ENCODE measurements around the gene AKAP5. TPM values are rescaled to one million over a fixed set of nuclear protein-coding genes. Genes with fewer than 3 reads are reported as not detected.

The AKAP5 gene
- total RNA-seq, 1 donor from 2014 or later, result 2.9 TPM

- H3K4me1 ChIP-seq (ENCODE audit: insufficient read depth, low read length), result peaks cover 22% of the 10 kb centered on the region
- H3K9ac ChIP-seq (ENCODE audit: low read length), result no peak overlapping the region
- no peak overlapping the region for H2AFZ ChIP-seq (ENCODE audit: low read depth, low read length)
- H3K79me2 ChIP-seq (ENCODE audit: insufficient read depth, low read length), result no peaks in the 10 kb centered on the region
- no peak for TF ChIP-seq EZH2 (IDR thresholded peaks at IDR 0.05; ENCODE audit: insufficient read depth, low read length)
- TF ChIP-seq CTCF (IDR thresholded peaks at IDR 0.05; ENCODE audit: insufficient read depth, low read depth, low read length), result no peak
- Mint-ChIP-seq H3K4me3 (ENCODE audit: unreplicated experiment) (no peak overlapping the region), H3K27me3 (ENCODE audit: low read depth, unreplicated experiment) (no peaks in the 10 kb centered on the region), H3K4me1 (ENCODE audit: low read depth, unreplicated experiment) (peaks cover 35% of the 10 kb centered on the region), H3K36me3 (ENCODE audit: low read depth, unreplicated experiment) (peaks cover 25% of the 10 kb centered on the region), H3K9me3 (ENCODE audit: unreplicated experiment) (no peaks in the 10 kb centered on the region), H3K27ac (ENCODE audit: unreplicated experiment) (no peak overlapping the region)
- no peaks in the 10 kb centered on the region for H3K9me3 ChIP-seq (ENCODE audit: insufficient read depth, low read depth, low read length)
- H3K4me2 ChIP-seq (ENCODE audit: low read length), result no peak overlapping the region
- H3K4me3 ChIP-seq (ENCODE audit: insufficient read depth, low read depth, low read length), result no peak overlapping the region
- peaks cover 17% of the 10 kb centered on the region for H3K36me3 ChIP-seq (ENCODE audit: insufficient read depth, low read length)
- no peak overlapping the region for H3K27ac ChIP-seq (ENCODE audit: low read depth, low read length)
- DNase-seq (ENCODE audit: low read depth) (peak; percentile 66), FAIRE-seq (no peak)
- no peaks in the 10 kb centered on the region for H4K20me1 ChIP-seq (ENCODE audit: insufficient read depth, low read length)
- H3K27me3 ChIP-seq (ENCODE audit: insufficient read depth, low read length), result no peaks in the 10 kb centered on the region
These were observed 48.1 kb upstream of the AKAP5 start for GRCh38 chr14:64417055-64417770.

GRCh38 chr14:64417771-64418125 lies 47.6 kb upstream of the AKAP5 start:
- Histone ChIP-seq H3K4me3 (ENCODE audit: insufficient read depth, low read depth, low read length) (no peak overlapping the region), H3K27me3 (ENCODE audit: insufficient read depth, low read length) (no peaks in the 10 kb centered on the region), H3K4me1 (ENCODE audit: insufficient read depth, low read length) (peaks cover 26% of the 10 kb centered on the region), H3K9ac (ENCODE audit: low read length) (no peak overlapping the region), H3K4me2 (ENCODE audit: low read length) (no peak overlapping the region), H4K20me1 (ENCODE audit: insufficient read depth, low read length) (no peaks in the 10 kb centered on the region), H3K79me2 (ENCODE audit: insufficient read depth, low read length) (no peaks in the 10 kb centered on the region), H2AFZ (ENCODE audit: low read depth, low read length) (no peak overlapping the region), H3K9me3 (ENCODE audit: insufficient read depth, low read depth, low read length) (no peaks in the 10 kb centered on the region), H3K36me3 (ENCODE audit: insufficient read depth, low read length) (peaks cover 22% of the 10 kb centered on the region), H3K27ac (ENCODE audit: low read depth, low read length) (no peak overlapping the region)
- H3K9me3 Mint-ChIP-seq (ENCODE audit: unreplicated experiment), result no peaks in the 10 kb centered on the region
- no peaks in the 10 kb centered on the region for H3K27me3 Mint-ChIP-seq (ENCODE audit: low read depth, unreplicated experiment)
- FAIRE-seq, result no peak
- no peak overlapping the region for H3K27ac Mint-ChIP-seq (ENCODE audit: unreplicated experiment)
- DNase-seq (ENCODE audit: low read depth), result no peak
- TF ChIP-seq EZH2 (IDR thresholded peaks at IDR 0.05; ENCODE audit: insufficient read depth, low read length) (no peak), CTCF (IDR thresholded peaks at IDR 0.05; ENCODE audit: insufficient read depth, low read depth, low read length) (no peak)
- H3K4me3 Mint-ChIP-seq (ENCODE audit: unreplicated experiment), result no peak overlapping the region
- peaks cover 40% of the 10 kb centered on the region for H3K4me1 Mint-ChIP-seq (ENCODE audit: low read depth, unreplicated experiment)
- H3K36me3 Mint-ChIP-seq (ENCODE audit: low read depth, unreplicated experiment), result peaks cover 24% of the 10 kb centered on the region

GRCh38 chr14:64419003-64419402 lies 46.3 kb upstream of the AKAP5 start:
- Histone ChIP-seq H3K9ac (ENCODE audit: low read length) (no peak overlapping the region), H3K9me3 (ENCODE audit: insufficient read depth, low read depth, low read length) (no peaks in the 10 kb centered on the region), H3K36me3 (ENCODE audit: insufficient read depth, low read length) (peaks cover 22% of the 10 kb centered on the region), H3K79me2 (ENCODE audit: insufficient read depth, low read length) (no peaks in the 10 kb centered on the region), H2AFZ (ENCODE audit: low read depth, low read length) (no peak overlapping the region), H3K27ac (ENCODE audit: low read depth, low read length) (no peak overlapping the region), H3K4me3 (ENCODE audit: insufficient read depth, low read depth, low read length) (no peak overlapping the region), H3K4me2 (ENCODE audit: low read length) (no peak overlapping the region), H3K27me3 (ENCODE audit: insufficient read depth, low read length) (no peaks in the 10 kb centered on the region), H3K4me1 (ENCODE audit: insufficient read depth, low read length) (peaks cover 28% of the 10 kb centered on the region), H4K20me1 (ENCODE audit: insufficient read depth, low read length) (no peaks in the 10 kb centered on the region)
- no peak for TF ChIP-seq CTCF (IDR thresholded peaks at IDR 0.05; ENCODE audit: insufficient read depth, low read depth, low read length)
- no peak for TF ChIP-seq EZH2 (IDR thresholded peaks at IDR 0.05; ENCODE audit: insufficient read depth, low read length)
- H3K9me3 Mint-ChIP-seq (ENCODE audit: unreplicated experiment), result no peaks in the 10 kb centered on the region
- H3K36me3 Mint-ChIP-seq (ENCODE audit: low read depth, unreplicated experiment), result peaks cover 22% of the 10 kb centered on the region
- peaks cover 45% of the 10 kb centered on the region for H3K4me1 Mint-ChIP-seq (ENCODE audit: low read depth, unreplicated experiment)
- H3K4me3 Mint-ChIP-seq (ENCODE audit: unreplicated experiment), result no peak overlapping the region
- DNase-seq (ENCODE audit: low read depth) (no peak), FAIRE-seq (no peak)
- peak overlapping the region; percentile 47 for H3K27ac Mint-ChIP-seq (ENCODE audit: unreplicated experiment)
- H3K27me3 Mint-ChIP-seq (ENCODE audit: low read depth, unreplicated experiment), result no peaks in the 10 kb centered on the region

Data from astrocyte (in vitro differentiated cells and primary cell).